C4-2B (cell line): Measurements from ENCODE around the gene LGALS12.

Source experiments
- CTCF ChIP-seq: fragments of 450-650 bp; conservative IDR thresholded peaks from 2 replicates; pipeline ENCODE4 v1.5.1; 2017; ENCODE audit warnings: mild to moderate bottlenecking
- ZFX ChIP-seq: fragments of 450-650 bp; IDR thresholded peaks from 2 replicates; pipeline ENCODE4 v1.6.1; 2017

DNA sequence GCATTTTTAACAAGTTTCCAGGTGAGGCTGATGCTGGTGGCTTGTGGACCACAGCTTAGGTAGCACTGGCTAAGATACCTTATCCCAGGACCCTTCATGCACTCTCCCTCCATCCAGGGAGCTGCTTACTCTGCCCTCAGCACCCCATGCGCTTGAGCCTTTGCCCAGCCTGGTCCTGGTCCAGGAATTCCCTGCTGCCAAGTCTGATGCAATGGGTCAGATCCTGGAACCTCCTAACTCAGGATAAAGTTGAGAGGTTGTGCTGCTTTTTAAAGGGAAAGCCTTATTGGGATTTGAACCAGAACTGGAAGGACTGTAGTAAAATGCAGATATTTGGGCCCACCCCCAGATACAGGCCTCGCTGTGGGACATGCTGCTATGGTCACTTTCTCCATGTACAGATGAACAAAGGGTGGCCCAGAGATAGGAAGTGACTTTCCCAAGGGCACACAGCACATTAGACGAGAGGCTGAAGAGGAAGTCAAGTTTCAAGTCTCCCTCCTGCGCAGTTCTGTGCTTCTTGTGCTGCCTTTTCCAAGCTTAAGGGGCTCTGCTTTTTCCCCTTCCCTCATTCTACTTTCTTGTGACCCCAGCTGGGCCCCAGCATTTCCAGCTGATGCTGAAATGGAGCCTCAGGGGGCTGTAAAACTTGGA is 824 bp upstream of the LGALS12 start:
- TF ChIP-seq CTCF (no peak), ZFX (no peak)
